DND-41 (cell line): Measurements from ENCODE around the gene PRRG3.

ENCODE experiments used
- ATAC-seq: fragments of 200-7000 bp; cut with Tn5 transposase; 3 replicates; pipeline ENCODE4 v1.9.1; 2021; ENCODE audit warnings: low read depth; ENCODE audit not compliant: insufficient read depth
- DNase-seq: peaks from one replicate; pipeline ENCODE4 v3.0.0-alpha.2; 2020
- H2AFZ ChIP-seq: 2 replicates; pipeline ENCODE4 v1.6.0; 2012; ENCODE audit warnings: low read depth, low read length
- H3K27ac ChIP-seq: 2 replicates; pipeline ENCODE4 v1.5.1; 2012; ENCODE audit warnings: low read length, inconsistent platforms
- H3K27me3 ChIP-seq: fragments of 200-600 bp; sonication (generic); 2 replicates; pipeline ENCODE4 v1.6.0; 2012; ENCODE audit warnings: low read length, mild to moderate bottlenecking, inconsistent platforms; ENCODE audit not compliant: insufficient read depth, poor library complexity
- H3K36me3 ChIP-seq: 2 replicates; pipeline ENCODE4 v1.5.1; 2012; ENCODE audit warnings: low read length, inconsistent platforms; ENCODE audit not compliant: insufficient read depth
- H3K4me1 ChIP-seq: 2 replicates; pipeline ENCODE4 v1.5.1; 2012; ENCODE audit warnings: mild to moderate bottlenecking, low read length; ENCODE audit not compliant: insufficient read depth
- H3K4me2 ChIP-seq: 2 replicates; pipeline ENCODE4 v1.6.0; 2012; ENCODE audit warnings: mild to moderate bottlenecking, moderate library complexity, low read length, inconsistent platforms; ENCODE audit not compliant: insufficient read depth
- H3K4me3 ChIP-seq, 2 experiments: fragments of 200-600 bp in 1 of 2; shearing (Covaris generic) in 1 of 2; 2 replicates each; pipeline ENCODE4 v1.5.1; 2012 to 2016; ENCODE audit warnings: inconsistent platforms in 2 of 2, low read length in 2 of 2, mild to moderate bottlenecking in 2 of 2, low read depth in 1 of 2, moderate library complexity in 1 of 2
- H3K79me2 ChIP-seq: 2 replicates; pipeline ENCODE4 v1.6.0; 2012; ENCODE audit warnings: low read length, inconsistent platforms; ENCODE audit not compliant: insufficient read depth
- H3K9ac ChIP-seq: 2 replicates; pipeline ENCODE4 v1.6.0; 2012; ENCODE audit warnings: low read depth, mild to moderate bottlenecking, inconsistent platforms, low read length, moderate library complexity
- H3K9me3 ChIP-seq: 2 replicates; pipeline ENCODE4 v1.5.1; 2012; ENCODE audit warnings: low read length, moderate library complexity, mild to moderate bottlenecking, inconsistent platforms; ENCODE audit not compliant: insufficient read depth, severe bottlenecking
- H4K20me1 ChIP-seq: 2 replicates; pipeline ENCODE4 v1.6.0; 2012; ENCODE audit warnings: low read length; ENCODE audit not compliant: insufficient read depth
- EZH2 ChIP-seq: IDR thresholded peaks from 3 replicates; pipeline ENCODE4 v1.6.1; 2012; ENCODE audit warnings: borderline replicate concordance, low read depth, mild to moderate bottlenecking, moderate library complexity, low read length, inconsistent platforms; ENCODE audit not compliant: severe bottlenecking
- TF ChIP-seq, protein P1 (sequence below): IDR thresholded peaks from 2 replicates; pipeline ENCODE4 v1.5.1; 2012; ENCODE audit warnings: borderline replicate concordance, low read length, moderate library complexity, mild to moderate bottlenecking; ENCODE audit not compliant: poor library complexity, severe bottlenecking; ENCODE audit errors: extremely low read depth

Gene PRRG3

DNA sequence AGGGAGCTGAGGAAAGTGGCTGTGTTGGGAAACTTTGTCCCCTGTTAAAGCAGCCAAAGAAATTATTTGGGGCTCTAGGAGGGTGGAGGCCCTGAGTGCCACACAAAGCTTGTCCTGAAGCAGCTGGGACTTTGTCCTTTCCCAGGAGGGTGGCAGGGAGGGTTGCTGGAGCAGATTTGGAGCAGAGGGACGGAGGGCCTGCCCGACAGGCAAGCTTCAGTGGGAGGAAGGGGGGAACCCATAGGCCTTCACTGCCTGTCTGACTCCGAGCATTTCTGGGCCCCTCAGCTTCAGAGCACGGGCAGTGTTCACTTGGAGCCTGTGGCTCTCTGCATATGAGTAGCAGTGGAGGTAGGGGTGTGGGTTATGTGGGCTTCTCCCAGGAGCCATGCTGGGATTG, 32.1 kb downstream of the PRRG3 start:
- no peaks in the 10 kb centered on the region for H4K20me1 ChIP-seq
- H3K9me3 ChIP-seq = no peaks in the 10 kb centered on the region
- no peak overlapping the region for H3K9ac ChIP-seq
- H3K4me2 ChIP-seq = no peak overlapping the region
- H3K4me1 ChIP-seq = no peaks in the 10 kb centered on the region
- no peaks in the 10 kb centered on the region for H3K27me3 ChIP-seq
- no peaks in the 10 kb centered on the region for H3K36me3 ChIP-seq
- no peaks in the 10 kb centered on the region for H3K79me2 ChIP-seq
- no peak for TF ChIP-seq EZH2
- TF ChIP-seq, protein P1, sequence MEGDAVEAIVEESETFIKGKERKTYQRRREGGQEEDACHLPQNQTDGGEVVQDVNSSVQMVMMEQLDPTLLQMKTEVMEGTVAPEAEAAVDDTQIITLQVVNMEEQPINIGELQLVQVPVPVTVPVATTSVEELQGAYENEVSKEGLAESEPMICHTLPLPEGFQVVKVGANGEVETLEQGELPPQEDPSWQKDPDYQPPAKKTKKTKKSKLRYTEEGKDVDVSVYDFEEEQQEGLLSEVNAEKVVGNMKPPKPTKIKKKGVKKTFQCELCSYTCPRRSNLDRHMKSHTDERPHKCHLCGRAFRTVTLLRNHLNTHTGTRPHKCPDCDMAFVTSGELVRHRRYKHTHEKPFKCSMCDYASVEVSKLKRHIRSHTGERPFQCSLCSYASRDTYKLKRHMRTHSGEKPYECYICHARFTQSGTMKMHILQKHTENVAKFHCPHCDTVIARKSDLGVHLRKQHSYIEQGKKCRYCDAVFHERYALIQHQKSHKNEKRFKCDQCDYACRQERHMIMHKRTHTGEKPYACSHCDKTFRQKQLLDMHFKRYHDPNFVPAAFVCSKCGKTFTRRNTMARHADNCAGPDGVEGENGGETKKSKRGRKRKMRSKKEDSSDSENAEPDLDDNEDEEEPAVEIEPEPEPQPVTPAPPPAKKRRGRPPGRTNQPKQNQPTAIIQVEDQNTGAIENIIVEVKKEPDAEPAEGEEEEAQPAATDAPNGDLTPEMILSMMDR = no peak
- ATAC-seq (no peak), DNase-seq (no peak)
- H2AFZ ChIP-seq = no peak overlapping the region
- H3K27ac ChIP-seq = no peak overlapping the region
- H3K4me3 ChIP-seq = no peak overlapping the region

DNA sequence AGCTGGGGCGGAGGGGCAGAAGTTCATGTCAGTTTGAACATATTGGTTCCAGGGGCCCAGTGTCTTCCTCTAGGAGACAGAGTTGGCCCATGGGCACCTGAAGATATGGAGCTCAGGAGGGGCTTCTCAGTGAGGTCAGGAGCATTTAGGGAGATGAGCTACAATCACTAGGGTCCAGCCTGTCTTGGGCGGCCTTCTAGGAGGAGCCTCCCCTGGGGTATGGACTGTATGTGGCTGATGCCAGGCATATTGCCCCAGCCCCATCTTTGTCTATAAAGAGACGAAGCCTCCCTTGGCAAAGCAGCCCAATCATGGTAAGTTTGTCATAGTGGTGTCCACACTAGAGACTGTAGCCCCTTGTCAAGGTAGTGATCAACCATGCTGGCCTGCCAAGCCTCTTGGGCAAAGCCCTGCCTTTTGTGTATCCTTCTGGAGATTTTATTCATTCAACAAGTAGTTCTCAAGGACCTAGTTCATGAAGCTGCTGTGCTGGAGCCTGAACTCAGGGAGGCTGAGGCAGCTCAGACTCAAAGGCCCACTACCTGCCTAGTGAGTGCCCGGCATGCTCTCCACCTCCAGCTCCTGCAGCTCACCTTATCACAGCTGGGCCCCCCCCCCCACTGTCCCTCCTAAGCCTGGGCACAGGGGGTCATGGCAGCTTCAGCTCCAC, 33.9 kb downstream of the PRRG3 start:
- DNase-seq (no peak), ATAC-seq (no peak)
- H3K27me3 ChIP-seq = no peaks in the 10 kb centered on the region
- no peak overlapping the region for H3K27ac ChIP-seq
- no peak overlapping the region for H2AFZ ChIP-seq
- no peaks in the 10 kb centered on the region for H3K9me3 ChIP-seq
- H3K4me2 ChIP-seq = no peak overlapping the region
- no peaks in the 10 kb centered on the region for H3K79me2 ChIP-seq
- H3K4me1 ChIP-seq = no peaks in the 10 kb centered on the region
- no peak overlapping the region for H3K4me3 ChIP-seq
- TF ChIP-seq, protein P1 = no peak
- no peak for TF ChIP-seq EZH2
- H3K36me3 ChIP-seq = no peaks in the 10 kb centered on the region
- no peaks in the 10 kb centered on the region for H4K20me1 ChIP-seq
- H3K9ac ChIP-seq = no peak overlapping the region

DNA sequence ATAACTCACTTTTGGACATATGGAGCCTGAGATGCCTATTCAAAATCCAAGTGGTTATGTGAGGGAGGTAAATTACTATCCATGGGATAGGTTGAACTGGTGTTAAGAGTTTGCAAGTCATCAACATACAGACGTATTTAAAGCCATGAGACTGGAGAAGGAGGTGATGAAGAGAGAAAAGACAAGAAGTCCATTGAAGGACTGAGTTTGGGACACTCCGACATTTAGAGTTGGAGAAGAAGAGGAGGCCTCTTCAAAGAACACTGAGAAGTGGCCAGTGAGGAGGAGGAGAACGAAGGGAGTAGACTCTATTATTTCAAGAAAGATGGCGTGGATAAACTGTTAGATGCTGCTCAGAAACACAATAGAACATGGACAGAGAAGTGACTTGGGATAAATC, 39.2 kb downstream of the PRRG3 start, which contains the start of gene CNGA2:
CNGA2 (plus strand) TSS at position 301 of the 400 bp plus-strand sequence. CDS start 3,738 bp downstream, outside the sequence.
- no peak within 1 kb of the TSS for H3K27ac ChIP-seq
- H3K9me3 ChIP-seq = no peaks in the 10 kb centered on the region
- H2AFZ ChIP-seq = no peak within 1 kb of the TSS
- no peaks in the 10 kb centered on the region for H4K20me1 ChIP-seq
- H3K4me1 ChIP-seq = no peaks in the 10 kb centered on the region
- H3K27me3 ChIP-seq = no peaks in the 10 kb centered on the region
- DNase-seq (no peak), ATAC-seq (no peak)
- TF ChIP-seq, protein P1 = no peak
- TF ChIP-seq EZH2 = no peak
- H3K4me2 ChIP-seq = no peak within 1 kb of the TSS
- H3K36me3 ChIP-seq = no peaks in the 10 kb centered on the region
- no peak within 1 kb of the TSS for H3K4me3 ChIP-seq
- no peak within 1 kb of the TSS for H3K9ac ChIP-seq
- no peaks in the 10 kb centered on the region for H3K79me2 ChIP-seq
